IPS-20b (cell line): ENCODE measurements around the gene NELL1.

Experiments
- H3K27ac ChIP-seq: one replicate; pipeline ENCODE4 v1.5.1; 2013; ENCODE audit warnings: low read length
- H3K27me3 ChIP-seq: 2 replicates; pipeline ENCODE4 v1.6.1; 2013; ENCODE audit warnings: mild to moderate bottlenecking, low read length, inconsistent platforms; ENCODE audit not compliant: insufficient read depth
- H3K36me3 ChIP-seq: 2 replicates; pipeline ENCODE4 v1.6.1; 2013; ENCODE audit warnings: low read depth, mild to moderate bottlenecking, inconsistent platforms, low read length, moderate library complexity; ENCODE audit not compliant: insufficient read depth
- H3K4me1 ChIP-seq: 2 replicates; pipeline ENCODE4 v1.6.1; 2013; ENCODE audit warnings: mild to moderate bottlenecking, control low read depth, inconsistent platforms, low read length, moderate library complexity; ENCODE audit not compliant: insufficient read depth
- H3K4me3 ChIP-seq: 2 replicates; pipeline ENCODE4 v1.5.1; 2013; ENCODE audit warnings: mild to moderate bottlenecking, low read length, inconsistent platforms
- H3K9ac ChIP-seq: 2 replicates; pipeline ENCODE4 v1.6.1; 2013; ENCODE audit warnings: low read depth, mild to moderate bottlenecking, inconsistent platforms, low read length, moderate library complexity
- H3K9me3 ChIP-seq: 2 replicates; pipeline ENCODE4 v1.6.1; 2013; ENCODE audit warnings: mild to moderate bottlenecking, low read depth, low read length, inconsistent platforms; ENCODE audit not compliant: insufficient read depth

Gene NELL1

GRCh38 chr11:20980736-20981135 is 311.4 kb downstream of the NELL1 start:
- Histone ChIP-seq H3K27me3 (no peaks in the 10 kb centered on the region), H3K36me3 (no peaks in the 10 kb centered on the region), H3K27ac (no peak overlapping the region), H3K9ac (no peak overlapping the region), H3K4me1 (no peaks in the 10 kb centered on the region), H3K9me3 (no peaks in the 10 kb centered on the region), H3K4me3 (no peak overlapping the region)

GRCh38 chr11:20990447-20990846 is 321.1 kb downstream of the NELL1 start:
- Histone ChIP-seq H3K9ac (no peak overlapping the region), H3K9me3 (no peaks in the 10 kb centered on the region), H3K36me3 (no peaks in the 10 kb centered on the region), H3K4me3 (no peak overlapping the region), H3K27me3 (no peaks in the 10 kb centered on the region), H3K4me1 (no peaks in the 10 kb centered on the region), H3K27ac (no peak overlapping the region)

- no peaks in the 10 kb centered on the region for H3K9me3 ChIP-seq
- H3K9ac ChIP-seq: no peak overlapping the region
- H3K4me1 ChIP-seq: no peaks in the 10 kb centered on the region
- no peaks in the 10 kb centered on the region for H3K36me3 ChIP-seq
- H3K27me3 ChIP-seq: no peaks in the 10 kb centered on the region
- no peak overlapping the region for H3K27ac ChIP-seq
- H3K4me3 ChIP-seq: no peak overlapping the region
Observed at GRCh38 chr11:20991471-20991870, 322.1 kb downstream of the NELL1 start.

- Histone ChIP-seq H3K27me3 (no peaks in the 10 kb centered on the region), H3K36me3 (no peaks in the 10 kb centered on the region), H3K4me3 (no peak overlapping the region), H3K9me3 (peaks cover 4% of the 10 kb centered on the region; the same call in 1 of the 2 replicates), H3K4me1 (peaks cover 9% of the 10 kb centered on the region), H3K27ac (no peak overlapping the region), H3K9ac (no peak overlapping the region)
Observed at GRCh38 chr11:21007297-21007696, 337.9 kb downstream of the NELL1 start.

GRCh38 chr11:21018248-21018647 is 348.9 kb downstream of the NELL1 start:
- Histone ChIP-seq H3K27me3 (no peaks in the 10 kb centered on the region), H3K9ac (no peak overlapping the region), H3K9me3 (no peaks in the 10 kb centered on the region), H3K36me3 (no peaks in the 10 kb centered on the region), H3K4me3 (no peak overlapping the region), H3K27ac (no peak overlapping the region), H3K4me1 (peaks cover 13% of the 10 kb centered on the region; the same call in 1 of the 2 replicates)

- H3K27me3 ChIP-seq: no peaks in the 10 kb centered on the region
Observed at GRCh38 chr11:21026685-21027084, 357.3 kb downstream of the NELL1 start.

GRCh38 chr11:21037850-21038249 is 368.5 kb downstream of the NELL1 start:
- Histone ChIP-seq H3K9ac (no peak overlapping the region), H3K36me3 (no peaks in the 10 kb centered on the region), H3K27ac (no peak overlapping the region), H3K9me3 (no peaks in the 10 kb centered on the region), H3K4me3 (no peak overlapping the region), H3K4me1 (no peaks in the 10 kb centered on the region), H3K27me3 (no peaks in the 10 kb centered on the region)

More at GRCh38 chr11:21026685-21027084, 357.3 kb downstream of the NELL1 start:
- peaks cover 13% of the 10 kb centered on the region; the same call in 1 of the 2 replicates for H3K4me1 ChIP-seq
- no peaks in the 10 kb centered on the region for H3K9me3 ChIP-seq
- H3K36me3 ChIP-seq: no peaks in the 10 kb centered on the region
- no peak overlapping the region for H3K27ac ChIP-seq
- H3K9ac ChIP-seq: no peak overlapping the region
- no peak overlapping the region for H3K4me3 ChIP-seq

- Histone ChIP-seq H3K4me1 (no peaks in the 10 kb centered on the region), H3K27ac (no peak overlapping the region), H3K9me3 (no peaks in the 10 kb centered on the region), H3K4me3 (no peak overlapping the region), H3K36me3 (no peaks in the 10 kb centered on the region), H3K27me3 (no peaks in the 10 kb centered on the region), H3K9ac (no peak overlapping the region)
Observed at GRCh38 chr11:21038801-21039200, 369.4 kb downstream of the NELL1 start.

- no peak overlapping the region for H3K27ac ChIP-seq
- H3K4me1 ChIP-seq: no peaks in the 10 kb centered on the region
- H3K4me3 ChIP-seq: no peak overlapping the region
- no peaks in the 10 kb centered on the region for H3K36me3 ChIP-seq
- H3K27me3 ChIP-seq: no peaks in the 10 kb centered on the region
- H3K9ac ChIP-seq: no peak overlapping the region
- no peaks in the 10 kb centered on the region for H3K9me3 ChIP-seq
Observed at GRCh38 chr11:21040630-21041029, 371.2 kb downstream of the NELL1 start.

- H3K9me3 ChIP-seq: no peaks in the 10 kb centered on the region
Observed at GRCh38 chr11:21048626-21049025, 379.2 kb downstream of the NELL1 start.

GRCh38 chr11:21053466-21053865 is 384.1 kb downstream of the NELL1 start:
- Histone ChIP-seq H3K36me3 (no peaks in the 10 kb centered on the region), H3K9ac (no peak overlapping the region), H3K4me3 (no peak overlapping the region), H3K27ac (no peak overlapping the region), H3K9me3 (no peaks in the 10 kb centered on the region), H3K4me1 (peaks cover 4% of the 10 kb centered on the region; the same call in 1 of the 2 replicates), H3K27me3 (no peaks in the 10 kb centered on the region)

More at GRCh38 chr11:21048626-21049025, 379.2 kb downstream of the NELL1 start:
- no peak overlapping the region for H3K4me3 ChIP-seq
- H3K27ac ChIP-seq: no peak overlapping the region
- no peaks in the 10 kb centered on the region for H3K36me3 ChIP-seq
- no peak overlapping the region for H3K9ac ChIP-seq
- H3K27me3 ChIP-seq: no peaks in the 10 kb centered on the region
- H3K4me1 ChIP-seq: peaks cover 7% of the 10 kb centered on the region; the same call in 1 of the 2 replicates

- no peak overlapping the region for H3K27ac ChIP-seq
- no peaks in the 10 kb centered on the region for H3K4me1 ChIP-seq
- no peaks in the 10 kb centered on the region for H3K27me3 ChIP-seq
- H3K36me3 ChIP-seq: no peaks in the 10 kb centered on the region
- no peaks in the 10 kb centered on the region for H3K9me3 ChIP-seq
- H3K4me3 ChIP-seq: no peak overlapping the region
- H3K9ac ChIP-seq: no peak overlapping the region
Observed at GRCh38 chr11:21056644-21057043, 387.3 kb downstream of the NELL1 start.
